Type B pancreatic cell (in vitro differentiated cells): ENCODE measurements around the gene ENPP7. TPM values are rescaled to one million over a fixed set of nuclear protein-coding genes. Genes with fewer than 3 reads are reported as not detected.

ENCODE experiments used
- DNase-seq: peaks from one replicate; pipeline ENCODE4 v3.0.0; 2021; ENCODE audit warnings: mixed read lengths; ENCODE audit not compliant: unreplicated experiment; ENCODE audit errors: extremely low spot score
- H3K27ac Mint-ChIP-seq: 2 replicates; pipeline ENCODE4 v1.8.0; 2021; ENCODE audit warnings: mild to moderate bottlenecking, mixed read lengths
- H3K27me3 Mint-ChIP-seq: 2 replicates; pipeline ENCODE4 v1.8.0; 2021; ENCODE audit warnings: mixed read lengths
- H3K36me3 Mint-ChIP-seq: 2 replicates; pipeline ENCODE4 v1.8.0; 2021; ENCODE audit warnings: mixed read lengths
- H3K4me1 Mint-ChIP-seq: one replicate; pipeline ENCODE4 v1.8.0; 2021; ENCODE audit warnings: mixed read lengths; ENCODE audit not compliant: unreplicated experiment
- H3K4me3 Mint-ChIP-seq: 2 replicates; pipeline ENCODE4 v1.8.0; 2021; ENCODE audit warnings: mild to moderate bottlenecking, mixed read lengths
- H3K9me3 Mint-ChIP-seq: 2 replicates; pipeline ENCODE4 v1.8.0; 2021; ENCODE audit warnings: mixed read lengths
- total RNA-seq: library from RNA; stranded (reverse); gene quantifications from 2 replicates; pipeline ENCODE4 v1.2.1, GENCODE V29; 2021; ENCODE audit warnings: low replicate concordance
- TF ChIP-seq, protein P1 (sequence below): fragments of 200-600 bp; sonication (generic); conservative IDR thresholded peaks from 2 replicates; pipeline ENCODE4 v1.5.0; 2021; ENCODE audit warnings: antibody characterized with exemption, mild to moderate bottlenecking

Gene ENPP7
- total RNA-seq, 1 donor from 2014 or later, result 5.3 TPM

DNA sequence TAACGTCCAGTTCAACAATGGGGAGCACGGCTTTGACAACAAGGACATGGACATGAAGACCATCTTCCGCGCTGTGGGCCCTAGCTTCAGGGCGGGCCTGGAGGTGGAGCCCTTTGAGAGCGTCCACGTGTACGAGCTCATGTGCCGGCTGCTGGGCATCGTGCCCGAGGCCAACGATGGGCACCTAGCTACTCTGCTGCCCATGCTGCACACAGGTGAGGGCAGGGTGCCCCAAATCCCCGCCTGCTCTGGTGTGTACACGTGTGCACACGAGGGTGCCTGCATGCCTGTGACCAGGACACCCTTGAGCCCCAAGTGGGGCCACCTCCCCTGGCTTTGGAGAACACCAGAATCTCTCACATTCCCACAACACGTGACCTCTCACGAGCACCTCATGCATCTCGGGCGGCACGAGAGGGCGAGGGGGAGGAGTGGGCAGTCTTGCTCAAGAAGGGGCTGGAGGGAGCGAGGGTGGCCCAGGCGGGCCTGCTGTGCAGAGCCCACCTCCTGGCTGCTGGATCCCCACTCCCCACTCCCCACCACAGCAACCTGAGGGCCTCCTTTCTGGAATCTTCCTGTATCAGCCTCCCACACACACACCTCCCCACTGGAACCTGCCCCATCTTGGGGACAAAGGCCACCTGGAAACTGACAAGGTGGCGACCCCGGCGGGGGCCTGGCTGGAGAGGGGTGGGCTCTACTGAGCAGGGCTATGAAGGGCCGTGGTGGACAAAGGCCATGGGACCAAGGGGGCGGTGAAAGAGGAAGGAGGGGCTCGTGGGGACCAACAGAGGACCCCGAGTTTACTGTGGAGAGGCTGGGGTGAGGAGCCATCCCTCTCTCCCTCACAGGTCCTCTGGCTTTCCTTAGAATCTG lies 6.5 kb downstream of the ENPP7 start:
- Mint-ChIP-seq H3K36me3 (no peaks in the 10 kb centered on the region), H3K27ac (no peak overlapping the region), H3K27me3 (peaks cover 7% of the 10 kb centered on the region), H3K4me1 (peaks cover 27% of the 10 kb centered on the region), H3K9me3 (no peaks in the 10 kb centered on the region), H3K4me3 (no peak overlapping the region)
- TF ChIP-seq, protein P1, sequence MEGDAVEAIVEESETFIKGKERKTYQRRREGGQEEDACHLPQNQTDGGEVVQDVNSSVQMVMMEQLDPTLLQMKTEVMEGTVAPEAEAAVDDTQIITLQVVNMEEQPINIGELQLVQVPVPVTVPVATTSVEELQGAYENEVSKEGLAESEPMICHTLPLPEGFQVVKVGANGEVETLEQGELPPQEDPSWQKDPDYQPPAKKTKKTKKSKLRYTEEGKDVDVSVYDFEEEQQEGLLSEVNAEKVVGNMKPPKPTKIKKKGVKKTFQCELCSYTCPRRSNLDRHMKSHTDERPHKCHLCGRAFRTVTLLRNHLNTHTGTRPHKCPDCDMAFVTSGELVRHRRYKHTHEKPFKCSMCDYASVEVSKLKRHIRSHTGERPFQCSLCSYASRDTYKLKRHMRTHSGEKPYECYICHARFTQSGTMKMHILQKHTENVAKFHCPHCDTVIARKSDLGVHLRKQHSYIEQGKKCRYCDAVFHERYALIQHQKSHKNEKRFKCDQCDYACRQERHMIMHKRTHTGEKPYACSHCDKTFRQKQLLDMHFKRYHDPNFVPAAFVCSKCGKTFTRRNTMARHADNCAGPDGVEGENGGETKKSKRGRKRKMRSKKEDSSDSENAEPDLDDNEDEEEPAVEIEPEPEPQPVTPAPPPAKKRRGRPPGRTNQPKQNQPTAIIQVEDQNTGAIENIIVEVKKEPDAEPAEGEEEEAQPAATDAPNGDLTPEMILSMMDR, result no peak
- no peak for DNase-seq

DNA sequence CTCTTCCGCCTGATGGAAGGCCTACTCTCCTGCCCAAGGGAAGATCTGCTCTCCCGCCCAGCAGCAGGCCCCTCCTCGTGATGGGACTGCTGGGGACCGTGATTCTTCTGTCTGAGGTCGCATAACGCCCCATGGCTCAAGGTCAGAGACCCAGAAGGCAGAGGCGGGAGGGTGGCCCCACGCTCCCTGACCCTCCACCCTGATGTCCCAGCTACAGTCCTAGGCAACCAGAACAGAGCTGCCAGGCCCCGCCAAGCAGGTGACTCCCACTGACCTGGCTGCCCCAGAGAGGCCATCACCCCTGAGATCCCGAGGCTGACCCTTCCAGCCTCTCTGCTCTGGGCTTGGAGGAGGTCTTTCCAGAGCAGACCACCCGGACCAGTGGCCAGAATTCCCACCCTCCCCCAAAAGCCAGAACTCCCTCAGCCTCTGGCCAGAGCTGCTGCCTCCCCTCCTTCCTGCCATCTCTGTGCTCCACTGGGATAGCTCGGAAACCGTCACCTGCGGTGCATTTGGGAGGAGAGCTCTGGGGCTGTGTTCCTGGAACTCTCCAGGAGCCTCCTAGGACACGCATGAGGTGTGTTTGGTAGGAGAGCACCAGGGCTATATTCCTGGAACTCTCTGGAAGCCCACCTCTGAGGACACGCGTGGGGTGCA lies 7.3 kb downstream of the ENPP7 start:
- H3K36me3 Mint-ChIP-seq, result no peaks in the 10 kb centered on the region
- H3K4me3 Mint-ChIP-seq, result no peak overlapping the region
- no peaks in the 10 kb centered on the region for H3K9me3 Mint-ChIP-seq
- TF ChIP-seq, protein P1, result no peak
- DNase-seq, result no peak
- H3K4me1 Mint-ChIP-seq, result peaks cover 20% of the 10 kb centered on the region
- no peak overlapping the region for H3K27ac Mint-ChIP-seq
- H3K27me3 Mint-ChIP-seq, result peaks cover 7% of the 10 kb centered on the region

DNA sequence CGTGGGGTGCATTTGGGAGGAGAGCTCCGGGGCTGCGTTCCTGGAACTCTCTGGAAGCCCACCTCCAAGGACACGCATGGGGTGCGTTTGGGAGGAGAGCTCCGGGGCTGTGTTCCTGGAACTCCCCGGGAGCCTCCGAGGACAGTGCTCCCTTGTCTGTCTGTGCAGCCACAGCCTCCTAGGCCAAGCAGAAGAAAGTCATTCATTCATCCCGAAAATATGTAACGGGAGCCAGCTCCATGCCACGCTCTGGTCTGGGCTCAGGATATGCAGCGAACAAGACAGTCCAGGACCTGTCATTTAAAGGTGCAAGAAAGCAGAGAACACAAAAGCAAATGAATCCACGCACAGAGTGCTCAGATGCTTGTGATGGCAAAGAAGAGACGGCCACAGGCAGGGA lies 7.9 kb downstream of the ENPP7 start:
- H3K36me3 Mint-ChIP-seq, result no peaks in the 10 kb centered on the region
- peak overlapping the region; percentile 18 for H3K27ac Mint-ChIP-seq
- TF ChIP-seq, protein P1, result no peak
- H3K4me3 Mint-ChIP-seq, result peak overlapping the region; percentile 19
- H3K27me3 Mint-ChIP-seq, result peaks cover 7% of the 10 kb centered on the region
- H3K4me1 Mint-ChIP-seq, result peaks cover 15% of the 10 kb centered on the region
- H3K9me3 Mint-ChIP-seq, result no peaks in the 10 kb centered on the region
- no peak for DNase-seq

DNA sequence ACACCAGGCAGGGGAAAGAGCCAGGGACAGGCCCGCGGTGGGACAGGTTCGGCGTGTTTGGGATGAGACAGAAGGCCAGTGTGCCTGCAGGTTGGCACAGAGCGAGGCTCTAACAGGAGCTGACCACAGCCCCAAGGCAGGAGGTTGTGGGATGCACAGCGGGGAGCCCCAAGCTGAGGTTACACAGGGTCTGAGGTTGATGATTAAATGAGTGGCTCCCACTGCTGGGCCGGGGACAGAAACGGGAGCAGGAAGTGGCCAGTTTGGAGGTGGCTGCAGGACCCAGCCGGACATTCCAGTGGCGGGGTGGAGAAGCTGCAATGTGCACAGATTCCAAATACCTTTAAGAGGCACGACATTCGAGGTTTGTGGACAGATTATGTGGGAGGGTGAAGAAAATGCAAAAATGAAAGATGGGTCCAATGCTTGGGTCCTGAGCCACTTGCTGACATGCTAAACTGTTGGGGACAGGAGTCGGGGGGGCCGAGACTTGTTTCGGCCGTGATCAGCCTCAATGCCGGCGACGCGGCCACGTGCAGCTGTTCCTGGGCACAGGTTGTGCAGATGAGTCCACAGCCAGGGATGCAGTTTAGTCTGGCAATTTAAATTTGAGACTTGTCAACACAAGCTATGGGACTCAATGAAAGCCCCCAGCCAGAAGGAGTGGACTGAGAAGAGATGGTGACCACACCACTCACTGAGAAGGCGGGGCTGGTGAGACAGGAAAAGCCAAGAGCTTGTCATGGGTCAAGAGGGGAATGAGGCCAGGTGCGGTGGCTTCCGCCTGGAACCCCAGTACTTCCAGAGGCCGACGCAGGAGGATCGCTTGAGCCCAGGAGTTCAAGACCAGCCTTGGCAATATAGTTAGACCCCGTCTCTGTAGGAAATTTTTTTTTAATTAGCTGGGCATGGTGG lies 8.7 kb downstream of the ENPP7 start:
- peaks cover 15% of the 10 kb centered on the region for H3K4me1 Mint-ChIP-seq
- TF ChIP-seq, protein P1, result no peak
- no peak for DNase-seq
- H3K36me3 Mint-ChIP-seq, result no peaks in the 10 kb centered on the region
- H3K27me3 Mint-ChIP-seq, result peaks cover 7% of the 10 kb centered on the region
- H3K27ac Mint-ChIP-seq, result peak overlapping the region; percentile 18
- peak overlapping the region; percentile 19 for H3K4me3 Mint-ChIP-seq
- no peaks in the 10 kb centered on the region for H3K9me3 Mint-ChIP-seq

DNA sequence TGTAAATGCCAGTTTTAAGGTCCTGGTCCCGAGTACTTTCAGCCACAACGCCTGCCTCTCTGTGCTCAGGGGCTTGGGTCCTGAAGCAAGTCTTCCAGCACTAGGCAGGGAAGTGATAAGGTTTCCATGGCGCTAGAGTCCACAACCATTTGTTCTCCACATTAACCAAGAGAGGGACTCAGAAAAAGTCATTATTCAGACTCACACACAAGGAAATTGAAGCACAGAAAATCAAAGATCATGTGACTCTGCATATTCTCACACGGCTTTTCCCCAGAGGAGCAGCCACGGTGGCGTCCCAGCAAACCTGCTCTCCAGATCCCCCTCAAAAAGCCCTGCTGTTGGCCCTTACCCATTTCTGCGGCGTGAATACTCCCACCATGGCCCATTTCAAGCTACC lies 9.7 kb downstream of the ENPP7 start:
- no peak for DNase-seq
- H3K4me1 Mint-ChIP-seq, result peaks cover 17% of the 10 kb centered on the region
- TF ChIP-seq, protein P1, result no peak
- H3K36me3 Mint-ChIP-seq, result no peaks in the 10 kb centered on the region
- peaks cover 10% of the 10 kb centered on the region for H3K27me3 Mint-ChIP-seq
- peak overlapping the region; percentile 74 for H3K27ac Mint-ChIP-seq
- H3K4me3 Mint-ChIP-seq, result peak overlapping the region; percentile 60
- no peaks in the 10 kb centered on the region for H3K9me3 Mint-ChIP-seq
